HG02885 (cell line): ENCODE measurements around the gene TLE4.
A peak's percentile ranks its signal among the peaks of the same experiment; 100 is the strongest.

Experiments used
- ATAC-seq: cut with Tn5 transposase; IDR thresholded peaks from one replicate; pipeline ENCODE4 v1.9.1; 2021; ENCODE audit warnings: mild to moderate bottlenecking; ENCODE audit not compliant: unreplicated experiment, poor library complexity

The TLE4 gene

DNA sequence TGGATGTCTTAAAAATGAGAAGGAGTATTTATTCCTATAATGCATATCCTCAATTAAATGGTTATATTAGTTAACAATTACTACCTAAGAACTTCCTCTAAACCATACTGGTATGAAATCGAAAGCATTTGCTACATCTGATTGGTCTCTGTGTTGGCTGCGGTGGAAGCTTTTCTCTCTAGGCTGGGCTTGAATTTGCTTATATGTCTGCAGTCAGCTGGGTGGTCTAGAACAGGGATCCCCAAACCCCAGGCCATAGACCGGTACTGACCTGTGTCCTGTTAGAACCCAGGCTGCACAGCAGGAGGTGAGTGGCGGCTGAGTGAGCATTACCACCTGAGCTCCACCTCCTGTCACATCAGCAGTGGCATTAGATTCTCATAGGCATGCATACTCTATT, 112.3 kb downstream of the TLE4 start:
- no peak for ATAC-seq

DNA sequence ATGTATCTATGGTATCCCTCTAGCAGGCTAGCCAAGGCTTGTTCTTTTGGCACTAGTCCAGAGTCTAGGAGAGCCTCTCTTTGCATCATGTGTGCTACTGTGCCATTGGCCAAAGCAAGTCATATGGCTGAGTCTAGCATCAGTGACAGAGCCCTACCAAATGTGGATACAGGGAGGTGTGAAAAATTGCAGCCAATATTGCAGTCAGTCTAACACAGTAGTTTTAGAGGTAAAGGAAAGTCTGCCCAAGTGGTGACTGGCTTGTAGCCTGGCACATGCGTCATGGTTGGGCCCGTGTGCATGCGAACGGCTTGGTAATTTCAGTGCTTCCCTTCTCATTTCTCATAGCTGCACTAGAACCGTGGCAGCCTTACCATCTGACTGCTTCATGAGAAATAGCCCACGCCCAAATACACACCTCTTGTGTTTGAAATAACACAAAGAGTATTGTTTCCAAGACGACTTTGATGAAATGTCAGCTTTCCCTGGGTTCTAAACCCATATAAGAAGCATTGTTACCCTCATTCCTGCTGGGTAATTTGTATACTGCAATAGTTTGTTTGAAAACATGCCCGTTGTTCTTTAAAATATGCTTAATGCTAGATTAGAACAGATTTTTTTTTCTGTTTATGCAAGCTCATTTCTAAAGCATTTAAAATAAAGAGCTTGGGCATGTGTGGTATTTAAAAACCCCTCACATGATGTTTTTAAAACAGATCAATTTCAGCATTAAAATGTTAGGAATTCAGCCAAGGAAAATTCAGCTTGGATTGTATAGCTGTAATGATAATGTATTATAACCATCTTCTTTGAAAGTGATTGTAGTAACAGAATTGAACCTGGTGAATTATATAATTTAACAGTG, 113.2 kb downstream of the TLE4 start:
- ATAC-seq = no peak

DNA sequence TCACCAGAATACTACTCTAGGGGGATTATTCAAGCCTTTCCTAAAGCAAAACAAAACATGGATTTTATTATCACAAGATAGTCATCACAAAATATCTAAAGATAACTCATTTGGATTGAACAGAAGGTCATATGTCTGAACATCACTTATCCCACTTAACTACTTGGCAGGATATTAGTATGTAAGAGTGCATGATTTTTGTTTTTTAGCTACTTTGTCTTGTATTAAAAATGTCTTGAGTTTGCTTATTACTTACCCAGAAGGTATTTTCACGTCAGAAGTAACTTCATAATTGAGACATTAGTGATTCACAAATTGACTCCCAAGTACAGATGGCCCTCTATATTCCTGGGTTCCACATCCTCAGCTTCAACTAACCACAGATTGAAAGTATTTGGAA, 113.8 kb downstream of the TLE4 start:
- no peak for ATAC-seq

DNA sequence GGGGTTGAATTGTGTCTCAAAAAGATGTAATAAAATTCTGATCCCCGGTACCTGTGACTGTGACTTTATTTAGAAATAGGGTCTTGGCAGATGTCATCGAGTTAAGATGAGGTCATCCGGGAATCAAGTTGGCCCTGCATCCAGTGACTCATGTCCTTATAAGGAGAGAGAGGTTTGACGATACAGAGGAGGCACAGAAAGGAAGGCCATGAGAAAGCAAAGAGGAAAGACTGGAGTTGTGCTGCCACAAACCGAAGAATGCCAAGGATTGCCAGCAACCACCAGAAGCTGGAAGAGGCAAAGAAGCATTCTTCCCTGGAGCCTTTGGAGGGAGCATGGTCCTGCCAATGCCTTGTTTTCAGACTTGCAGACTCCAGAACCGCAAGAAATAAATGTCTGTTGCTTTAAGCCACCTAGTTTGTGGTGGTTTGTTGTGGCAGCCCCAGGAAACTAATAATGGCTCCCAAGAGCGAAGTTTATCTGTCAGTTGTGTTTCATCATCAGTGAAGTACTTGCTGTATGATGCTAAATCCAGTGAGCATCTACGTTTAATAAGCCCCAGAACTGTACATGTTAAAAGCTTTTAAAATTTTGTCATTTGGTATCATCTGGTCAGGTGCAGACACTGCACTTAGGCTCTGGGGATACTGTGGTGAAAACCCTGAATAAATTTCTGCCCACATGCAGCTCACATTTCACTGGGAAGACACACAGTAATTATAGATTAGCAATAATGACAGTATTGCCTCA, 114.8 kb downstream of the TLE4 start:
- ATAC-seq = no peak

DNA sequence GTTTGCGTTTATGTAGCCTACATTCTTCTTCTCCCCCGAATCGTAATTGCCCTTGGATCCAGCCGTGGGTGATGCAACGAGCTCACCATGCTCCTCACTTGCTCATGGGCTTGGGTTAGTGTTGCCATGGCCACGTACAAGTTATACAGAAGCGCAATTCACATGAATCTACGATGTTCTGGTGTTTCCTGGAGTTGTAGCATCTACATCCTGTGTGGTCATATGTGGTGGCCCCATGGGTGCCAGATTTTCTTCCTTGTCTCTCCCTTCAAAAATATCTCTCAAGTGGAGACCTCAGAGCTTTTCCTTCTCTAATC, 115.3 kb downstream of the TLE4 start:
- ATAC-seq = no peak

DNA sequence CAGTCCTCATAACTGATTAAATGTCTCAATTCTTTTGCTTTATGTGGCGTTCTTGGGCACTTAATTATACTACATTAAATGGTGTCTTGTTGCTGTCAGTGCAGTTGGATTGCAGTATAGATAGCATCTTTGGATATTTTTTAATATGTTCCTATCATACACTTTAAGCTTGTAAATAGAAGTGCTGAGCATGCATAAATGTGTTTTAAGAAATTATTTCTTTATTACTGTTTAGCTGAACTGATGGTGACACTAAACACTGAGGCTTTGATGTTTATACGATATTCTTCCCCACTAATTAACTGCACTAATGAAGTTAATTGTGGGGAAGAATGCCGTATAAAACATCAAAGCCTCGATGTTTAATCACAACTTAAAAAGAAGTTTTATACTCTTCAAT, 116.6 kb downstream of the TLE4 start:
- no peak for ATAC-seq

DNA sequence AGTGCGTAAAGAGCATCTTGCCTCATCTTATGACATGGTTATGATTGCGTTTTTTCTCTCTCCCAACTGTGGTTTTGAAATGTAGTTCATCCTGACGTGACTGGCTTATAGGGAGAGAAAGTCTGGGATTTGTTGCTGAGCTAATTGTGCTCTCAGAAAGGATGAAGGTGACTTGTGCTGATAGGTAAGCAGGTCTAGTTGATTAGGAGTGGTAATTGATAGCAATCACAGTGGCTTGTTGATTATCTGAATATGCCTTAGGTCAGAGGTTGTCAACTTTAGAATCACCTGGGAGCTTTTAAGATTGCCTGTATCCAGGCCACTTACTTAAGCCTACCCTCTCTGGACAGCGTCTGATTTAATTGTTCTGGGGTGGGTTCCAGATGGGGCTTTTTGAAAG, 117.8 kb downstream of the TLE4 start:
- ATAC-seq = no peak

DNA sequence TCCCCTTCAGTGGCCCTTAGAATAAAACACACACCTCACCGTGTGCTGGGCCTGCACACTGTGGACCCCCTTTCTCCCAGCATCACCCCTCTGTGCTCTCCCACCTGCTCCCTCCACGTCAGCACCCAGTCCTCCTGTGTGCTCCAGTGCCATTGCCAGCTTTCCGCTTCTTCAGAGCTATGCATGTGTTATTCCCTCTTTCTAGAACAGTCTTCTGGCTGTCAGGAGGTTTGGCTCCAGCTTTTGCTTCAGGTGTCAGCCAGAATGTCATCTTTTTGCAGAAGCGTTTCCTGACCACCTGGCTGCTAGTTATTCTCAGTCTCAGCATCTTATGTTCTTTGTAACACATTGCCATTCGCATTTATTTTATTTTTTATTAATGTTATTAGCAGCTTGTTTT, 119.7 kb downstream of the TLE4 start:
- no peak for ATAC-seq

DNA sequence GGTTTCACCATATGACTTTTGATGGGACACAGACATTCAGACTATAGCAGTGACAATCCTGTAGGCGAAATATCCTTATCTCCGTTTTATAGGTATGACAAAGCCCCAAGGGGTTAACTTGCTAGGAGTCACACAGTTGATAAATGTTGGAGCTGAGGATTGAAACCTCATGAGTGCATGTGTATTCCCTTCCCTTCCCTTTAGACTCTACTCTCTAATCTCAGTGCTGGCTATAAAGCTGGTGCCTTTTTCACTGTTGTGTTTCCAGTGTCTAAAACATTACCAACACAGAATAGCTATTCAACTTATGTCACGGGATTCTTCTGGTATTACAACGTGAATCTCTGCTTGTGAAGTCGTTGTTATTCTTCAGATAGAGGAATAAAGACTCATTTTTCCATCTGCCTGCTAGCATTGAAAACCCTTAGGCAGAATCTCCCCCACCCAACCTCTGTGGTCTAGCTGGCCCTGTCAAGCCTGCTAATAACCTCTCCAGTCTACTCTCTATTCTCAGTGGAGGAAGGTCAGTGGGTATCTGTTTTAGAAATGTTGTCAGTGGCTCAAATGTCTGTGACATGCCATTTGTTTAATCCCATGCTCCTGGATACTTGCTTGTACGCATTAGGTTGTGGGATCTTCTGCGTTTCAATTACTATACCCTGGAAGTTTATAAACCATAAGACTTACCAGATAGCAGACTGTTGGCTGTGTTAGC, 121.2 kb downstream of the TLE4 start:
- no peak for ATAC-seq

DNA sequence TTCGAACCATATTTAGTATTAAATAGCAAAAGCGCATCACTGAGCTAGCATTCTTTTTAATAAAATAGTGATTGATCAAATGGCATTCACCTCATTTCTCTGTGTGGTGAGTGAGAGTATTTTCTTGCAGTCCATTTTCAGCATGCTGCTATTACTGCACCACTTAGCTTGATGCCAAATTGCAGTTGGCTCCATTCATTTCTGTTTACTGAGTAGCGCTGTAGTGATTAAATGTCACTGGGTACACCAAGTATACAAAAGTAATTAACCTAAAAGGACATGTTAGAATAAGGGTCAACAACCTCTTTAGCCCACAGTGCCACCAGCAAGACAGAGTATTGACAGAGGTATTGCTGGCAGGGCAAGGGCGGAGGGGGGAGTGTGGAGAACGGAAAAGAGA, 122.0 kb downstream of the TLE4 start:
- ATAC-seq = no peak

DNA sequence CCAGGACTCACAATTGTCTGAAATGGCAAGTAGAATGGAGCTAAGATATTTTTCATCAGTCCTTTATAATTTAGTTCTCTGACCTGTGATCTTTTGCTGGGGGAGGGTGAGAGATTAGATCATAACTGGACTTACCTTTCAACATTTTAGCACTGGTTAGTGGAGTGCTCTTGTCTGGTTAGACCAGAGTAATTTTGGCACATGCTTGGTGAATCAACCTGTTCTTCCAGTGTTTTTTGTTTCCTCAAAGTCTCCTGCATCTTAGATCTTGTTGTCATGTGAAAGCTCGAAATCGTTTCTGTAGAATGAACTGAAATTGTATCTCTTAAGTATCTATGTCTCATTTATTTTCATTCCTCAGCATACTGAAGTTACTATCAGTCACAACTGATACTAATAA, 122.4 kb downstream of the TLE4 start:
- no peak for ATAC-seq

DNA sequence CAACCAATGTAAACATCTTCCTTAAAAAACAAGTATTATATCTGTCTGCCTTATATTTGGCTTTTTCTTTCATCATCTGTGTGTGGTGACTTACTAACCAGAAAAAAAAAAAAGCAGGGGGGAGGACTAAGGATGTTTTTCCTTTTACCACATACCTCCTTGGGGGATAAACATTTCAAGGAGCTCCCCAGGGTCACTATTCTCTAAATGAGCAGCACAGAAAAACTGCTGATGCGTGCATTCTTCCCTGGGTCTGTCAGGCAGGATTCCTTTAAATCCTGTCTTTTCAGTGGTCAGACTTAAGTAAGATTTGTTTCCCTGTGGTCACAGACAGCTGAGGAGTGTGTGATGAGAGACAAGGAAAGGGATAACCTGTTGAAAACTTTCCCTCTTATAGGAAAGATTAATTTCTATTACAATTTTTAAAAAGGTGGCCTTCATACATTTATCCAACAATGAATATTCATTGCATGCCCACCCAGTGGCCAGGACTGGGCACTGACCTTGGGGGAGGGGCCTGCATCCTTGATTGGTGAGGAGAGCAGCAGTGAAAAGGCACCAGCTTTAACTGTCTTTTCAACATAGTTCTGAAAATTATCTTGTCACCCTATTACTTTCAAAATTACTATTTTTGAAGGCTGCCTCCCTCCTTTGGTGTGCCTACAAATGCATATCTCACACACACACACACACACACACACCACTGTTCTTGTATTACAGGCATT, 123.1 kb downstream of the TLE4 start:
- no peak for ATAC-seq

DNA sequence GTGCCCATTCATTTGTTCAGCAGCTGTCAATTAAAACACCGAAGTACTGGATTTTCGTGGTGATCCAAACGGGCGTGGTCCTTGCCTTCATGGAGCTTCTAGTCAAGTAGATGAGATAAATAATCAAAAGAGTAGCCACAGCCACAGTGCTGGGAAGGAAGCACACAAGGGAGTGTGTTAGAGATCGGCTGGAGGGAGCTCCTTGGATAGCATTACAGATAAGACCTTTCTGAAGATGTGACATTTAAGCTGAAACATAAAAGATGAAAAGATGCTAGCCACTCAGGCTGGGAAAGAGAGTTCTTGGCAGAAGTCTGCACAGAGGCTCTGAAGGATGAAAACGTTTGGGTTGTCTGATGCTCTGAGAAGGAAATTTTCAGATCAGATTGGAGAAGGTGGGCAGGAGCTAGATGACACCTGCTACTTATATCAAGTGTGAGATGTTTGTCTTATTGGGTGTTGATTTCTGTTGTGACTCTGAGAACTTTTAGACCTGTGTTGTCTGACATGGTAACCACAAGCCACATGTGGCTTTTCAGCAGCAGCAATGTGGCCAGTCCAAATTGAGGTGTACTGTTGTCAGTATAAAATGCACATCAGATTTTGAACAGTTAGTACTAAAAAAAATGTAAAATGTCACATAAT, 123.9 kb downstream of the TLE4 start:
- peak; percentile 66 for ATAC-seq

DNA sequence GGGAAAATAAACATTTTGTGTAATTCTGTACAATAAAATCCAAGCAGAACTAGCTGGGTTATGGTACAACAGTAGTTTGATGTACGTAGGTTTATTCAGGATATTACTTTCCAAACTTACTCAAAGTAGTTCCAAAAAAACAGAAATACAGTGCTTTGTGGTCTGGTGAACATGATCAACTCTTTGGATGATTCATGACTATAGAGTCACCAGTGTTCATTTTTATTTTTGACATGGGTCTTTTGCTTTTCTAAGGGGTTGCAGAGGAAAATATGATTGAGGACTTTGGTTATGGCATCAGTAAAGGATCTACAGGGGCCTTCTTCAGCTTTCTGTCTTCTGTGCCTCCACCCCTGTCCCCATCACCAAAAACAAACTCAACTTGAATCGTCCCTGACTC, 127.2 kb downstream of the TLE4 start:
- no peak for ATAC-seq

DNA sequence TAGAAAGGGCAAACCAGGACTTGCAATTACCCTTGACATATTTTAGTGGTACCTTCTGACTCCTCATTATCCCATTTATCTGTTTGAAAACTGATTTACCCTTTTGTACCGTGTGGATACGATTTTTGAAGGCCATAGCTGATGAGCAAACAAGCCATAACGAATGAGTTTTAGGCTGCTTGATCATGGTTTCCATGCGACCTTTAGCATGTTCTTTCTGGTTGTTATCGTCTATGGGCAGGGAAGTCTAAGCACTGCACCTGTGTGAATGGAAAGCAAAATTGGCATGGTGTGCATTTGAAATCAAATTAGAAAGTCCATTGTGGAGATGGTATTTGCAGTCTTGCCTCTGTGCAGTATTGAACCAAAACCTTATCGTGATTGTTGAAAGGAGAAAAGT, 127.7 kb downstream of the TLE4 start:
- no peak for ATAC-seq

DNA sequence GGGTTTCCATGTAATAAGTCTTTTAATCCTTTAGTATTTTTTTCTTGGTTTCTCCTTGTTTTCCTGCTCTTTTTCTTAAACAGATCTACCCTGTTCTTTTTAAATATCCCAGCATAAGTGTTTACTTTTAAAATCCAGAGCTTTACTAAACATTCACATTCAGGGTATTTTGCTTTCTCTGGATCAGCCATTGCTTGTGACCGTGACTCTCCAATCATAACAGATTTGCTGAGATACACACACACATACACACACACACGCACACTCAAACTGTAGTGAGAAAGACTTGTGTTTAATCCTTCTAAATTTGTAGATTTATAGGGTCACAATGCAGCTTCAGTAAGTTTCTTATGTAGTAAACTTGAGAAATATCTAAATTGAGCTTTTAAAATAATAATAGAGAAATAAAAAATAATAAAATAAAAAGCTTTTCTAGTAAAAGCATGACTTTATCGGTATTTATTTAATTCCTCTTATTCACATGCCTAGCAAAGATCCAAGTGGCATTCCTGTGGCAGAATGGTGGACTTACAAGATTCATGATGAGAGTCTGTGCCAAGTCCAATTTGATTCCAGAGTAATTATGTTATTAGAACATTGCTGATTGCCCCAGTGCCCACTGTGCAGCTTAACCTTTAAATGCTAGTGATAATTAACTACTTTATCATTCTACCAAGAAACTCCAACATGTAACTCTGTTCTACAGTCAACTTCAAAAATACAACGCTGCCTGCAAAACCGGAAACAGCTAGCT, 129.0 kb downstream of the TLE4 start:
- no peak for ATAC-seq

DNA sequence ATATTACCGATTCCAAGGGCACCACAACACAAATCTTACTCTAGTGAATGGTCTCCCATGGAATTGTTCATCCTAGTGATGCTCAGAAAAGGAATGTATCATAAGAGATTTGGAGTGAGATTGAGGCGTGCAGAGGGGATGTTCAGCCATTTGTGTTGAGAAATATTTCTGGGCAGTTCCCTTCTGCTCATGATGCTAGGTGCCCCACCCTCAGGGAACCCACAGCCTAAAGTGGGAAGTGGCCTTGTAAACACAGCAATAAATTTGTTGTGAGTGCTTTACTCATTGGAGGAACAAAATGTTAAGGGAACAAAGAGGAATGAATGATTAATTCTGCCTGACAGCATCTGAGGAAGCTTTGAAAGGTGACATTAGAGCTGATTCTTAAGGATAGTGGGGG, 129.9 kb downstream of the TLE4 start:
- no peak for ATAC-seq

DNA sequence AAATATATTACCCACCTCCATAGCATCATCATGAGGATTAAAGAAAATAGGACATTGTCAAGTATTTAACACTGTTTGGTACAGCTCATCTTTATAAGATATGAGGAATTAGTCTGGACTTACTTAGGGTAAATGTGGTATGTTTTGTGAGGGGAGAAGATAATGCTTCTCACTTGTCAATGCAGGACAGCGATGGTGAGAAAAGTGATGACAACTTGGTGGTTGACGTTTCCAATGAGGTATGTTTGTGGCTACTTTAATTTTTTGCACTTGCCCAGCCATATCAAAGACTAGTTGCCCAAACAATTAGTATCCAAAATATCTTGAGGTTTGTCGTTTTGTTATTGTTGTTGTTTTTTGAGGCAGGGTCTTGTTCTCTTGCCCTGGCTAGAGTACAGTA, 133.9 kb downstream of the TLE4 start:
- ATAC-seq = no peak

DNA sequence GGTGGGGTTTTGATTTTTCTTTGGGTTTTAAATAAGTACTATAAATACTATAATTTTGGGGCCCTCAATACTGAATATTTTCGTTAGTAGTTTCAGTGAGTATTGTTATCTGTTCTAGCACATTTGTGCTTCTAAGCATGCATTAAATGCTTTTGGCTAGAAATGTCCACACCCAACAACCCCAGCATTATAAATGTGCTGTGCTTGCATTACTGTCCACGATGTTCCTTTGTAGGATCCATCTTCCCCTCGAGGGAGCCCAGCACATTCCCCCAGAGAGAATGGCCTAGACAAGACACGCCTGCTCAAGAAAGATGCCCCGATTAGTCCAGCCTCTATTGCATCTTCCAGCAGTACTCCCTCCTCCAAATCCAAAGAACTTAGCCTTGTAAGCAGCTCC, 134.7 kb downstream of the TLE4 start:
- no peak for ATAC-seq

DNA sequence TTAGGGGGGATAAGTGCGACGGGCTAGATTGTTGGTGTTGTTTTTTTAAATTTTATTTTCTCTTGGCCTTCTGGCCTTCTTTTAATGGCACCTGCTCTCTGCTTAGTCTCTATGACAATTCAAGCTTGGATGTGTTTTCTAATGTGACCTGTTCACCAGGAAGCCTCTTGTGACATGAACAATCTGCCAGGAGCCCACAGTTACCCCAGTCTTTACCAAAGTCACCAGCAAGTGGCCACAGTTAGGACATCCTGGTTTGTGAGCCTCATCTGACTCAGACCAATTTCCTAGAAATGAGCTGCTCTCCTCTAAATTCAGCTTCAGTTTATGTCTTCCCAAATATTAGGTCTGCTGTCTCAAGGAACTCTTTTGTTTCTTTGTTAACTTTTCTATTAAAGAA, 135.8 kb downstream of the TLE4 start:
- ATAC-seq = no peak
